ENCODE results near the gene VANGL2. TPM values are rescaled to one million over a fixed set of nuclear protein-coding genes. Genes with fewer than 3 reads are reported as not detected.

The VANGL2 gene
- total and polyA plus RNA-seq, 9 donors: 5.6 to 18.4 (median 9.7) TPM

- no peak overlapping the region for H3K4me3 ChIP-seq
- no peaks in the 10 kb centered on the region for H3K36me3 ChIP-seq
- no peaks in the 10 kb centered on the region for H3K9me3 ChIP-seq
- H3K27ac ChIP-seq: no peak overlapping the region
- intact Hi-C loops (cut with DNase I): no loop called here
- H3K27me3 ChIP-seq: no peaks in the 10 kb centered on the region
- DNase-seq: no peak
- 63 to 78% (median 76%) methylated on average over 5 of the region's 5 CpGs for WGBS, 3 donors
- TF ChIP-seq, protein P1, sequence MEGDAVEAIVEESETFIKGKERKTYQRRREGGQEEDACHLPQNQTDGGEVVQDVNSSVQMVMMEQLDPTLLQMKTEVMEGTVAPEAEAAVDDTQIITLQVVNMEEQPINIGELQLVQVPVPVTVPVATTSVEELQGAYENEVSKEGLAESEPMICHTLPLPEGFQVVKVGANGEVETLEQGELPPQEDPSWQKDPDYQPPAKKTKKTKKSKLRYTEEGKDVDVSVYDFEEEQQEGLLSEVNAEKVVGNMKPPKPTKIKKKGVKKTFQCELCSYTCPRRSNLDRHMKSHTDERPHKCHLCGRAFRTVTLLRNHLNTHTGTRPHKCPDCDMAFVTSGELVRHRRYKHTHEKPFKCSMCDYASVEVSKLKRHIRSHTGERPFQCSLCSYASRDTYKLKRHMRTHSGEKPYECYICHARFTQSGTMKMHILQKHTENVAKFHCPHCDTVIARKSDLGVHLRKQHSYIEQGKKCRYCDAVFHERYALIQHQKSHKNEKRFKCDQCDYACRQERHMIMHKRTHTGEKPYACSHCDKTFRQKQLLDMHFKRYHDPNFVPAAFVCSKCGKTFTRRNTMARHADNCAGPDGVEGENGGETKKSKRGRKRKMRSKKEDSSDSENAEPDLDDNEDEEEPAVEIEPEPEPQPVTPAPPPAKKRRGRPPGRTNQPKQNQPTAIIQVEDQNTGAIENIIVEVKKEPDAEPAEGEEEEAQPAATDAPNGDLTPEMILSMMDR (IDR thresholded peaks at IDR 0.05): no peak
- TF ChIP-seq POLR2A (IDR thresholded peaks at IDR 0.05): no peak
- H3K4me1 ChIP-seq (ENCODE audit: insufficient read depth): no peaks in the 10 kb centered on the region
Observed at GRCh38 chr1:160354388-160354985, 45.9 kb upstream of the VANGL2 start.

DNA sequence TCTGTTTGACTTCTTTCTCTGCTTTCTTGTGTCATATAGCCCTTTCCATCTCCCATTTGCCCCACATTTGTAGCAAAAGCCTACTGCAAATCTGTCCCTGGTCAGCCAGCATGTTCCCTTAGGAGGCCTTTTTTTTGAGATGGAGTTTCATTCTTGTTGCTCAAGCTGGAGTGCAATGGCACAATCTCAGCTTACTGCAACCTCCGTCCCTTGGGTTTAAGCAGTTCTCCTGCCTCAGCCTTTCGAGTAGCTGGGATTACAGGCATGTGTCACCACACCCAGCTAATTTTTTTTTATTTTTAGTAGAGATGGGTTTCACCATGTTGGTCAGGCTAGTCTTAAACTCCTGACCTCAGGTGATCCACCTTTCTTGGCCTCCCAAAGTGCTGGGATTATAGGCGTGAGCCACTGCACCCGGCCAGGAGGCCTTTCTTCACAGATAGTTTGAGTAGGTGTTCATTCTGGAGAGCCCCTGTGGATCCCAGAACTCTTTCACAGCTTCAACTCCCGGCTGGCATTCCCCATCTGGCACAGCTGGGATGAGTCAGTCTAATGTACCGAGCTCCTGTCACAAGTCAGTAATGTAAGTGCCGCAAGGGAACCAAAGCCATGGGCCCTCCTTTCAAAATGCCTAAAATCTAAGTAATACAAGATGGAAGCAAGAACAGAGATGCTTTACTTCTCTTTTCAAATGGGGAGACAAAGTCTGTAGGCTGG is 42.9 kb upstream of the VANGL2 start:
- Histone ChIP-seq H3K27me3 (no peaks in the 10 kb centered on the region), H3K4me1 (ENCODE audit: insufficient read depth) (no peaks in the 10 kb centered on the region), H3K27ac (no peak overlapping the region), H3K36me3 (no peaks in the 10 kb centered on the region), H3K9me3 (no peaks in the 10 kb centered on the region), H3K4me3 (no peak overlapping the region)
- no peak for DNase-seq
- TF ChIP-seq EP300 (IDR thresholded peaks at IDR 0.05) (no peak), POLR2A (IDR thresholded peaks at IDR 0.05) (no peak)
- TF ChIP-seq, protein P1 (IDR thresholded peaks at IDR 0.05): no peak
- intact Hi-C loops (cut with DNase I): no loop called here
- WGBS, 3 donors: 83 to 90% (median 85%) methylated on average over 7 of the region's 7 CpGs

DNA sequence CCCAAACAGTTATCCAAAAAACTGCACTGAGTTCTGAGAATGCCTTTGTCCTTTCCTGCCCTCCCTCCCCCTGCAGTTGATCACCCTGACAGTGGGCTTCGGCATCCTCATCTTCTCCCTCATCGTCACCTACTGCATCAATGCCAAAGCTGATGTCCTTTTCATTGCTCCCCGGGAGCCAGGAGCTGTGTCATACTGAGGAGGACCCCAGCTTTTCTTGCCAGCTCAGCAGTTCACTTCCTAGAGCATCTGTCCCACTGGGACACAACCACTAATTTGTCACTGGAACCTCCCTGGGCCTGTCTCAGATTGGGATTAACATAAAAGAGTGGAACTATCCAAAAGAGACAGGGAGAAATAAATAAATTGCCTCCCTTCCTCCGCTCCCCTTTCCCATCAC is 42.3 kb upstream of the VANGL2 start:
- intact Hi-C loops (cut with DNase I): no loop called here
- Histone ChIP-seq H3K9me3 (no peaks in the 10 kb centered on the region), H3K4me1 (ENCODE audit: insufficient read depth) (no peaks in the 10 kb centered on the region), H3K27ac (no peak overlapping the region), H3K36me3 (no peaks in the 10 kb centered on the region), H3K4me3 (no peak overlapping the region), H3K27me3 (no peaks in the 10 kb centered on the region)
- no peak for TF ChIP-seq POLR2A (IDR thresholded peaks at IDR 0.05)
- TF ChIP-seq, protein P1 (IDR thresholded peaks at IDR 0.05): no peak
- TF ChIP-seq EP300 (IDR thresholded peaks at IDR 0.05): no peak
- 83 to 86% (median 84%) methylated on average over 4 of the region's 4 CpGs for WGBS, 3 donors
- no peak for DNase-seq

GRCh38 chr1:160359559-160360226 is 40.7 kb upstream of the VANGL2 start:
- Histone ChIP-seq H3K4me3 (no peak overlapping the region), H3K27ac (no peak overlapping the region), H3K9me3 (no peaks in the 10 kb centered on the region), H3K4me1 (ENCODE audit: insufficient read depth) (no peaks in the 10 kb centered on the region), H3K27me3 (no peaks in the 10 kb centered on the region), H3K36me3 (no peaks in the 10 kb centered on the region)
- intact Hi-C loops (cut with DNase I): no loop called here
- no peak for DNase-seq
- WGBS, 3 donors: 75 to 82% (median 75%) methylated on average over 9 of the region's 9 CpGs
- TF ChIP-seq EP300 (IDR thresholded peaks at IDR 0.05) (no peak), POLR2A (IDR thresholded peaks at IDR 0.05) (no peak)
- TF ChIP-seq, protein P1 (IDR thresholded peaks at IDR 0.05): no peak

Measured in ovary (tissue), 9 donors.